Activated T-cell treated with anti-CD3 and anti-CD28 coated beads, Interleukin-2, amount 50 U/mL, for 24 hours (primary cell): Measurements from ENCODE around the gene LARGE1.

Experiments
- DNase-seq: peaks from one replicate; pipeline ENCODE4 v3.0.0-alpha.2; 2020
- H3K27ac Mint-ChIP-seq: 2 replicates; pipeline ENCODE4 v1.8.0; 2020; ENCODE audit warnings: mild to moderate bottlenecking, mixed read lengths
- H3K27me3 Mint-ChIP-seq: 2 replicates; pipeline ENCODE4 v1.8.0; 2020; ENCODE audit warnings: mixed read lengths
- H3K36me3 Mint-ChIP-seq: 2 replicates; pipeline ENCODE4 v1.8.0; 2020; ENCODE audit warnings: low read depth, mixed read lengths
- H3K4me1 Mint-ChIP-seq: 2 replicates; pipeline ENCODE4 v1.8.0; 2020; ENCODE audit warnings: low read depth, mixed read lengths
- H3K4me3 Mint-ChIP-seq: 2 replicates; pipeline ENCODE4 v1.8.0; 2020; ENCODE audit warnings: mild to moderate bottlenecking, moderate library complexity, mixed read lengths
- H3K9me3 Mint-ChIP-seq: 2 replicates; pipeline ENCODE4 v1.8.0; 2020; ENCODE audit warnings: mixed read lengths

LARGE1 gene

GRCh38 chr22:33459137-33459536 lies 461.1 kb downstream of the LARGE1 start:
- Mint-ChIP-seq H3K4me3 (no peak overlapping the region), H3K9me3 (peaks cover 14% of the 10 kb centered on the region), H3K4me1 (no peaks in the 10 kb centered on the region), H3K27ac (no peak overlapping the region), H3K36me3 (no peaks in the 10 kb centered on the region), H3K27me3 (no peaks in the 10 kb centered on the region)
- no peak for DNase-seq

DNA sequence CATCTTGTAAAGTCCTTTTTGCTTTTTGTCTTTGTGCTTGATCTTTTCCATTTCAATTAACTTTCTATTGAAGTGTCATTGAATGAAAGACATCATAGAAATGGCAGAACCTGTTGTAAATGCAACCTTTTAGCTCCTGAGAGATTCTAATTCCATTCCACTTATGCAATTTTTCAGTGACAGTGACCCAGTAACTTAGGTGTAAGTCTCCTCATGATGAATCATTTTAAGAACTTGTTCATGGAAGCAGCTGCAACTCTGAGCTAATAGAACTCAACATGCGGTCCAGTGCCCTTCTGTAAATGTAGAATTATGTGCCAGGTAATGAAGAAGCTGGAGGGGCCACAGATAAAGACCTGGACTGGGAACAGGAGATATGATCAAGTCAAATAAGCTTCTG lies 463.8 kb downstream of the LARGE1 start:
- Mint-ChIP-seq H3K4me3 (no peak overlapping the region), H3K36me3 (no peaks in the 10 kb centered on the region), H3K9me3 (peaks cover 7% of the 10 kb centered on the region), H3K4me1 (no peaks in the 10 kb centered on the region), H3K27me3 (no peaks in the 10 kb centered on the region), H3K27ac (no peak overlapping the region)
- DNase-seq = no peak

DNA sequence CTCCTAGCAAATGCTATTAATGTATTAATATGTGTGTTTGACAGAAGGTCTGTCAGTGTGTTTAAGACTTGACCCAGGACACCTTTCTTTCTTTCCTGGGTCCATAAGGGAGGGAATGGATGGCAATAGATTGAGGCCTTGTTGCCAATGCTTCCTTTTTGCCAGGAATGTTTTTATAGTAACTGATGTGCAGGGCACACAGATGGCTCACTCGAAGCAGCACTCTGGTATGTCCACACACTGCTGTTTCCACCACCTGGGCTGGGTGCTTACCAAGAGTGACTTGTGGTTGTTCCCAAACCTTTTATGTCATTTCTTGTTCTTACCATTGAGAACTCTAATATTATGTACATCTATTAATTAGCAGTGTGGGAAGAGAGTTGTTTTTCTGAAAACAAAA lies 465.2 kb downstream of the LARGE1 start:
- Mint-ChIP-seq H3K36me3 (no peaks in the 10 kb centered on the region), H3K4me3 (no peak overlapping the region), H3K9me3 (no peaks in the 10 kb centered on the region), H3K27ac (no peak overlapping the region), H3K4me1 (no peaks in the 10 kb centered on the region), H3K27me3 (no peaks in the 10 kb centered on the region)
- DNase-seq = no peak

- Mint-ChIP-seq H3K27me3 (no peaks in the 10 kb centered on the region), H3K4me3 (no peak overlapping the region), H3K9me3 (no peaks in the 10 kb centered on the region), H3K36me3 (no peaks in the 10 kb centered on the region), H3K27ac (no peak overlapping the region), H3K4me1 (no peaks in the 10 kb centered on the region)
- DNase-seq = no peak
Measured at GRCh38 chr22:33451866-33452469, 468.3 kb downstream of the LARGE1 start.

GRCh38 chr22:33450756-33451155 lies 469.5 kb downstream of the LARGE1 start:
- Mint-ChIP-seq H3K27me3 (no peaks in the 10 kb centered on the region), H3K27ac (no peak overlapping the region), H3K36me3 (no peaks in the 10 kb centered on the region), H3K4me1 (no peaks in the 10 kb centered on the region), H3K4me3 (no peak overlapping the region), H3K9me3 (no peaks in the 10 kb centered on the region)
- no peak for DNase-seq

DNA sequence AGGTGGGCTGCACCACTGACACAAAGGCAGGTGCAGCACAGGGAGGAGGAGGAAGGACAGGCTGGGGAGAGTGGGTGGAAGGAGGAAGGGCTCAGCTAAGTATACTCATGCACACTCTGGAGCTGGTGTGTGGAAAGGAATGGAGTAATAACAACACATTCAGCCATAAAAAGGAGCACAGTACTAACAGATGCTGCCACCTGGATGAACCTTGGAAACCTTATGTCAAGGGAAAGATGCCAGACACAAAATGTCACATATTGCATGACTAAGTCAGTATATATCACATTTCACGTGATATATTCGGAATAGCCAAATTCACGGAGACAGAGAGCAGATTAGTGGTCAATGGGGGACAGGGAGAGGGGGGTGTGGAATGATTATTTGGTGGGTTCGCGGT lies 472.5 kb downstream of the LARGE1 start:
- no peak overlapping the region for H3K4me3 Mint-ChIP-seq
- H3K36me3 Mint-ChIP-seq = no peaks in the 10 kb centered on the region
- no peaks in the 10 kb centered on the region for H3K4me1 Mint-ChIP-seq
- no peaks in the 10 kb centered on the region for H3K9me3 Mint-ChIP-seq
- no peak for DNase-seq
- H3K27ac Mint-ChIP-seq = no peak overlapping the region
- H3K27me3 Mint-ChIP-seq = no peaks in the 10 kb centered on the region

DNA sequence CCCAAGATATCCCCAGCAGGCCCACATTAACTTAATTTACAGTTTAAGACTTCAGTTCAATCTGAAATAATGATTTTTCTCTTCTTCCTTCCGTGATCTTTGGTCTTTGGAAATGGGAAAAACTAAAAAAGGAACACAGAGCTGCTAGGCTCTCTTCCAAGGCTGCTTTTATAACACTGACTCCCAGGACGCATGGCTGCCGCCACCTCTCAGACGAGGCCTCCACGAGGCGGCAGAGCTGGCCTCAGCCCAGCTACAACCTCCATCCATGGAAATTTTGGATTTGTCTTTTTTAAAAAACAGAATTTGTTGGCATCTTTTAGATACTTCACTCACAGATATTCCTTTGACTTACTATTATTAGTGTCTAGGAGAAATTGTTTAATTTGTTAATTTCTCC lies 476.6 kb downstream of the LARGE1 start:
- no peak for DNase-seq
- no peak overlapping the region for H3K4me3 Mint-ChIP-seq
- H3K27me3 Mint-ChIP-seq = no peaks in the 10 kb centered on the region
- H3K9me3 Mint-ChIP-seq = peaks cover 2% of the 10 kb centered on the region
- no peaks in the 10 kb centered on the region for H3K36me3 Mint-ChIP-seq
- H3K4me1 Mint-ChIP-seq = no peaks in the 10 kb centered on the region
- no peak overlapping the region for H3K27ac Mint-ChIP-seq

DNA sequence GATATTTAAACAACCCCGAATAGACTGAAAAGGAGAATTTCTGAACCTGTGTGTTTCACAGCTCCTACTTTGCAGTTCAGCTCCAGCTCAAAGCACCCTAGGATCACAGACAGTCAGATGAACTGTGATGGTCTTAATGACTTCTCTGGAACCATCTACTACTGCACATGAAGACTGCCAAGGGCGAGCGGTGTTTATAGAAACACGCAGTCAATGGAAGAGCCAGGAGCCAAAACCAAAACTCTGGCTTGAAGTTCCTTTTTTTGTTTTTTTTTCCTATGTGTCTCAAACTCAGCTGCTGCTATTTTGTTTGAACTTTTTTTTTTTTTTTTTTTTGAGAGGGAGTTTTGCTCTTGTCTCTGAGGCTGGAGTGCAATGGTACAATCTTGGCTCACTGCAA lies 479.5 kb downstream of the LARGE1 start:
- H3K4me1 Mint-ChIP-seq = no peaks in the 10 kb centered on the region
- H3K27ac Mint-ChIP-seq = no peak overlapping the region
- no peaks in the 10 kb centered on the region for H3K36me3 Mint-ChIP-seq
- no peak for DNase-seq
- peaks cover 2% of the 10 kb centered on the region for H3K9me3 Mint-ChIP-seq
- H3K27me3 Mint-ChIP-seq = no peaks in the 10 kb centered on the region
- no peak overlapping the region for H3K4me3 Mint-ChIP-seq

DNA sequence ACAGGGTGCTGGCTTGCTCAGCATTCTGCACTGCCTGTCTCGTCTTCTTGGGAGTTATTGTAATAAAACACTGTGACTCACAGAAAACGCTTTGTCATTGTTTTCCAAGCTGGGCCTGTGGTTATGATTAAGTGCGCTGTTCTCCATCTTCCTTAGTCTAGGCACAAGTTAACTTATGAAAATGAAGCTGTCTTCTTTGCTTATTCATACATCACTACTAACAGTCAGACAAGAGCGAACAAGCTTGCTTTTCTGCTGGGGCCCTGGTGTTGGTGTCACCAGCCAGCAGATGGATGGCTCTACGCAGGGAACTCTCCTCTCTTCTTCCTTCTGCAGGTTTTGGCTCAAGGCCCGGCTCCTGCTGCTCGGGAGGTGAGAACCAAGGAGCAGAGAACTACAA lies 482.0 kb downstream of the LARGE1 start:
- Mint-ChIP-seq H3K9me3 (peaks cover 2% of the 10 kb centered on the region), H3K4me1 (no peaks in the 10 kb centered on the region), H3K4me3 (no peak overlapping the region), H3K27ac (no peak overlapping the region), H3K27me3 (no peaks in the 10 kb centered on the region), H3K36me3 (no peaks in the 10 kb centered on the region)
- DNase-seq = no peak

DNA sequence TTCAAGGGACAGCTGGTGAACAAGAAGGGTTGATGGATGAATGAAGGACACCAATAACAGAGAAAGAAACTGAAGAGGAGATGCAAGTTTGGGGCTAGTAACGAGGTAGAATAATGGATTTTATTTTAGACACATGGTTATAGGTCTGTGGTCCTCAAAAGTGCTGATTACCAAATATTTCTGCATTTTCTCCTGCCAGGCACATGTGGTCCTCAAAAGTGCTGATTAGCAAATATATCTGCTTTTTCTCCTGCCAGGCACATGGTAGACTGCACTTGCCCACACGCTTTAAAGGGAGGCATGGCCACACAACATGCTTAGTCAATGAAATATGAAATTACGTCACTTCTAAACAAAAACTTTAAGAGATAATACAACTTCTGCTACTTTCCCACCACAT lies 489.0 kb downstream of the LARGE1 start:
- Mint-ChIP-seq H3K4me1 (no peaks in the 10 kb centered on the region), H3K4me3 (no peak overlapping the region), H3K27me3 (no peaks in the 10 kb centered on the region), H3K9me3 (no peaks in the 10 kb centered on the region), H3K27ac (no peak overlapping the region), H3K36me3 (no peaks in the 10 kb centered on the region)
- no peak for DNase-seq

DNA sequence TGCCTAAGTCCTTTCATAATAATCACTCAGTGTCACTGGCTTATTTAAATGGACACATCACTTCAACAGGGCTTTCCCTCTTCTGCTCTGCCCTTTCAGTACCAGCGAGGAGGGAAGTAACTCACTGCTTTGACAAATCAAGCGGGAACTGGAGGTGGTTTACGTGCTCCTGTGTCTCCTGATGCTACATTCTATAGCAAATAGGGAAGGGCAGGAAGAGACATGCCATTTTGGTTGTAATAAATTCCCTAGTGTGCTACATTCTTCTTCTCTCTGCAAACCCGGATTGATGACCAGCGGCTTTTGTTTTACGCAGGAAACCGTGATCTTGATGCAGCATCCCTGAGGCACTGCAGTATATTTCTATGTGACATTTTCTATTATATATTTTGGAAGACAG lies 491.0 kb downstream of the LARGE1 start:
- H3K27me3 Mint-ChIP-seq = no peaks in the 10 kb centered on the region
- H3K9me3 Mint-ChIP-seq = no peaks in the 10 kb centered on the region
- H3K4me3 Mint-ChIP-seq = no peak overlapping the region
- no peak overlapping the region for H3K27ac Mint-ChIP-seq
- no peak for DNase-seq
- H3K4me1 Mint-ChIP-seq = no peaks in the 10 kb centered on the region
- no peaks in the 10 kb centered on the region for H3K36me3 Mint-ChIP-seq

GRCh38 chr22:33427461-33427860 lies 492.8 kb downstream of the LARGE1 start:
- Mint-ChIP-seq H3K27ac (no peak overlapping the region), H3K36me3 (no peaks in the 10 kb centered on the region), H3K4me3 (no peak overlapping the region), H3K9me3 (no peaks in the 10 kb centered on the region), H3K27me3 (no peaks in the 10 kb centered on the region), H3K4me1 (no peaks in the 10 kb centered on the region)
- no peak for DNase-seq

- Mint-ChIP-seq H3K27me3 (no peaks in the 10 kb centered on the region), H3K4me3 (no peak overlapping the region), H3K4me1 (no peaks in the 10 kb centered on the region), H3K36me3 (no peaks in the 10 kb centered on the region), H3K9me3 (no peaks in the 10 kb centered on the region), H3K27ac (no peak overlapping the region)
- no peak for DNase-seq
Measured at GRCh38 chr22:33426451-33426850, 493.8 kb downstream of the LARGE1 start.

DNA sequence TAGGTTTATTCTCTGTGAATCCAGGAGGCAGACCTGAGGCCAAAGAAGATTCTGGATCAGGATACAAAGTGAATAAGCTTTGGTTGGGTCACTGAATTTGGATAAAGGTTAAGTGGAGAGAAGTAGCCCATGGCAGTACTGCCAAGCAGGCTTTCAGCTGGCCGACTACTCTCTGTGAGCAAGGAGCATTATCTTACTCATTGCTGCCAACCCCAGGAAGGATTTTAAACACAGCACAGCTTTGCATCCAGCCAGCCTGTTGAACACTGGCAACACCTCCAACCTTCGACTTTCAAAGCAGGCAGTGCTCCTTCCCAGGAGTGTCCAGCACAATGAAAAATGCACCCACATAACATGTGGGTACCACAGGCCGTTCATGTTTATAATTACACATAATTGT lies 498.4 kb downstream of the LARGE1 start:
- no peaks in the 10 kb centered on the region for H3K4me1 Mint-ChIP-seq
- H3K36me3 Mint-ChIP-seq = no peaks in the 10 kb centered on the region
- H3K27ac Mint-ChIP-seq = no peak overlapping the region
- H3K9me3 Mint-ChIP-seq = peaks cover 4% of the 10 kb centered on the region
- H3K27me3 Mint-ChIP-seq = no peaks in the 10 kb centered on the region
- H3K4me3 Mint-ChIP-seq = no peak overlapping the region
- no peak for DNase-seq

DNA sequence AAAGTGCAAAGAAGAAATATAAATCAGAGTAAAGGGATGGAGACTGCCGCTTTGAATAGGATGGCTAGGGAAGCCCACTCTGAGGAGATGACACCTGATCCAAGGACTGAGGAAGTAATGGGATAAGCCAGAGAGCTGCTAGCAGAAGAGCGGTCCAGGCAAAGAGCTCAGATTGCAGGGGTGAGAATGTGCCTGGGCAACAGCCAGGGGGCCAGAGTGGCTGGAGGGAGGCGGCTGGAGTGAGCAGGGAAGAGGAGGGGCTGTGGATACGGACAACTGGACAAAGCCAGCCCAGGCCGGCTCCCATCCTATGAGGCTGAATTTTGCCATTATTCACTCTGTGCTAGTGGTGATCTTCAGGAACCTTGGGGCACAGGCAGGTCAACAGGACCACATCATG lies 501.8 kb downstream of the LARGE1 start:
- H3K27ac Mint-ChIP-seq = no peak overlapping the region

GRCh38 chr22:33415401-33415800 lies 504.9 kb downstream of the LARGE1 start:
- H3K9me3 Mint-ChIP-seq = peaks cover 4% of the 10 kb centered on the region
- DNase-seq = no peak
- no peaks in the 10 kb centered on the region for H3K36me3 Mint-ChIP-seq
- no peak overlapping the region for H3K4me3 Mint-ChIP-seq
- no peak overlapping the region for H3K27ac Mint-ChIP-seq
- H3K4me1 Mint-ChIP-seq = no peaks in the 10 kb centered on the region
- H3K27me3 Mint-ChIP-seq = no peaks in the 10 kb centered on the region

More for the DNA sequence above, 501.8 kb downstream of the LARGE1 start:
- Mint-ChIP-seq H3K9me3 (peaks cover 4% of the 10 kb centered on the region), H3K4me3 (no peak overlapping the region), H3K4me1 (no peaks in the 10 kb centered on the region), H3K27me3 (no peaks in the 10 kb centered on the region), H3K36me3 (no peaks in the 10 kb centered on the region)
- DNase-seq = no peak
